Hepatocyte (in vitro differentiated cells): ENCODE measurements around the gene LSM12. TPM values are rescaled to one million over a fixed set of nuclear protein-coding genes. Genes with fewer than 3 reads are reported as not detected.

Source experiments
- DNase-seq: peaks from one replicate; pipeline ENCODE4 v3.0.0-alpha.2; 2016; ENCODE audit warnings: low spot score
- H2AFZ ChIP-seq: fragments of 200-600 bp; sonication (generic); 2 replicates; pipeline ENCODE4 v1.6.0; 2016; ENCODE audit warnings: antibody characterized with exemption, mild to moderate bottlenecking
- H3K27ac ChIP-seq: fragments of 200-600 bp; sonication (generic); 2 replicates; pipeline ENCODE4 v1.5.1; 2016; ENCODE audit warnings: mild to moderate bottlenecking
- H3K27me3 ChIP-seq: fragments of 200-600 bp; sonication (generic); 2 replicates; pipeline ENCODE4 v1.6.1; 2016
- H3K36me3 ChIP-seq: fragments of 200-600 bp; sonication (generic); replicated peaks from 2 replicates; pipeline ENCODE4 v1.5.1; 2016; ENCODE audit warnings: low read depth; ENCODE audit not compliant: insufficient read depth
- H3K4me1 ChIP-seq: fragments of 200-600 bp; sonication (generic); 2 replicates; pipeline ENCODE4 v1.5.1; 2016; ENCODE audit warnings: mild to moderate bottlenecking, moderate library complexity; ENCODE audit not compliant: insufficient read depth
- H3K4me2 ChIP-seq: fragments of 200-600 bp; sonication (generic); 2 replicates; pipeline ENCODE4 v1.6.0; 2016
- H3K4me3 ChIP-seq: fragments of 200-600 bp; sonication (generic); 2 replicates; pipeline ENCODE4 v1.5.1; 2016; ENCODE audit warnings: mild to moderate bottlenecking
- H3K79me2 ChIP-seq: fragments of 200-600 bp; sonication (generic); 2 replicates; pipeline ENCODE4 v1.6.0; 2017; ENCODE audit warnings: mild to moderate bottlenecking
- H3K9me2 ChIP-seq: fragments of 200-600 bp; sonication (generic); replicated peaks from 2 replicates; pipeline ENCODE4 v1.6.0; 2017; ENCODE audit warnings: mild to moderate bottlenecking; ENCODE audit not compliant: insufficient read depth
- H3K9me3 ChIP-seq: fragments of 200-600 bp; sonication (generic); 2 replicates; pipeline ENCODE4 v1.5.1; 2016; ENCODE audit warnings: low read depth, mild to moderate bottlenecking
- H4K20me1 ChIP-seq: fragments of 200-600 bp; sonication (generic); 2 replicates; pipeline ENCODE4 v1.6.0; 2016; ENCODE audit warnings: mild to moderate bottlenecking; ENCODE audit not compliant: insufficient read depth, poor library complexity, severe bottlenecking
- CTCF ChIP-seq: fragments of 200-600 bp; sonication (generic); IDR thresholded peaks from 2 replicates; pipeline ENCODE4 v1.5.1; 2016; ENCODE audit warnings: antibody characterized with exemption, mild to moderate bottlenecking; ENCODE audit not compliant: poor library complexity
- EZH2 ChIP-seq: fragments of 200-600 bp; sonication (generic); IDR thresholded peaks from 2 replicates; pipeline ENCODE4 v1.6.1; 2016; ENCODE audit warnings: antibody characterized with exemption, mild to moderate bottlenecking, borderline replicate concordance
- EZH2phosphoT487 ChIP-seq: fragments of 200-600 bp; sonication (generic); IDR thresholded peaks from one replicate; pipeline ENCODE4 v1.6.1; 2018; ENCODE audit warnings: antibody characterized with exemption, mild to moderate bottlenecking, low read depth, moderate library complexity; ENCODE audit not compliant: unreplicated experiment, severe bottlenecking
- WGBS: methylation state at CpG from one replicate; pipeline ENCODE4 v1.1.6; 2016; ENCODE audit warnings: low lambda C conversion rate; ENCODE audit errors: missing lambda C conversion rate; 5-methylcytosine and 5-hydroxymethylcytosine counted together
- polyA plus RNA-seq: library from polyadenylated mRNA; unstranded; fragments of >200 nt; fragmentation: Nextera tagmentation; extraction: Ambion mirVana; gene quantifications from 2 replicates; pipeline ENCODE4 v1.2.1, GENCODE V29; 2016
- total RNA-seq: library from RNA; depleted of rRNA; stranded (reverse); fragments of >200 nt; gene quantifications from 2 replicates; pipeline ENCODE4 v1.2.3, GENCODE V29; 2014

Gene LSM12
- total and polyA plus RNA-seq, 2 experiments from 2014 or later: 40.4 to 44.5 TPM

- 93% methylated on average over 3 of the region's 3 CpGs for WGBS
- TF ChIP-seq EZH2phosphoT487 (no peak), EZH2 (no peak), CTCF (no peak)
- no peak for DNase-seq
- Histone ChIP-seq H3K36me3 (no peaks in the 10 kb centered on the region), H3K27me3 (no peaks in the 10 kb centered on the region), H3K9me3 (no peaks in the 10 kb centered on the region), H2AFZ (no peak overlapping the region), H3K4me2 (no peak overlapping the region), H3K4me3 (no peak overlapping the region), H4K20me1 (no peaks in the 10 kb centered on the region), H3K4me1 (no peaks in the 10 kb centered on the region), H3K27ac (no peak overlapping the region), H3K79me2 (no peaks in the 10 kb centered on the region), H3K9me2 (no peaks in the 10 kb centered on the region)
Measured at GRCh38 chr17:44030482-44030881, 36.0 kb downstream of the LSM12 start.

- Histone ChIP-seq H3K4me3 (no peak overlapping the region), H3K9me2 (no peaks in the 10 kb centered on the region), H3K36me3 (no peaks in the 10 kb centered on the region), H3K79me2 (no peaks in the 10 kb centered on the region), H3K27me3 (no peaks in the 10 kb centered on the region), H4K20me1 (no peaks in the 10 kb centered on the region), H3K4me2 (no peak overlapping the region), H3K4me1 (no peaks in the 10 kb centered on the region), H3K27ac (no peak overlapping the region), H2AFZ (no peak overlapping the region), H3K9me3 (no peaks in the 10 kb centered on the region)
- WGBS: 94% methylated on average over 5 of the region's 5 CpGs
- no peak for TF ChIP-seq EZH2
- no peak for TF ChIP-seq CTCF
- no peak for TF ChIP-seq EZH2phosphoT487
- DNase-seq: no peak
Measured at GRCh38 chr17:44029736-44030135, 36.7 kb downstream of the LSM12 start.

- 93% methylated on average over 4 of the region's 4 CpGs for WGBS
- Histone ChIP-seq H3K79me2 (no peaks in the 10 kb centered on the region), H3K9me3 (no peaks in the 10 kb centered on the region), H3K27ac (no peak overlapping the region), H3K27me3 (no peaks in the 10 kb centered on the region), H3K4me2 (no peak overlapping the region), H3K4me3 (no peak overlapping the region), H3K9me2 (no peaks in the 10 kb centered on the region), H2AFZ (no peak overlapping the region), H3K36me3 (no peaks in the 10 kb centered on the region), H3K4me1 (no peaks in the 10 kb centered on the region), H4K20me1 (no peaks in the 10 kb centered on the region)
- TF ChIP-seq CTCF (no peak), EZH2phosphoT487 (no peak), EZH2 (no peak)
- DNase-seq: no peak
Measured at GRCh38 chr17:44024853-44025252, 41.6 kb downstream of the LSM12 start.

- Histone ChIP-seq H3K9me3 (no peaks in the 10 kb centered on the region), H4K20me1 (no peaks in the 10 kb centered on the region), H3K36me3 (no peaks in the 10 kb centered on the region), H3K27me3 (no peaks in the 10 kb centered on the region), H3K4me3 (no peak overlapping the region), H2AFZ (no peak overlapping the region), H3K4me1 (no peaks in the 10 kb centered on the region), H3K79me2 (no peaks in the 10 kb centered on the region), H3K27ac (no peak overlapping the region), H3K4me2 (no peak overlapping the region), H3K9me2 (no peaks in the 10 kb centered on the region)
- DNase-seq: no peak
- 81% methylated on average over 6 of the region's 6 CpGs for WGBS
- no peak for TF ChIP-seq EZH2
- no peak for TF ChIP-seq CTCF
- no peak for TF ChIP-seq EZH2phosphoT487
Measured at GRCh38 chr17:44024271-44024663, 42.2 kb downstream of the LSM12 start.
